Measurements from ENCODE around the gene ASPN. TPM values are rescaled to one million over a fixed set of nuclear protein-coding genes. Genes with fewer than 3 reads are reported as not detected.

The ASPN gene
- total RNA-seq, 4 donors from 2014 or later, result 29.5 to 160 (median 73.0) TPM

DNA sequence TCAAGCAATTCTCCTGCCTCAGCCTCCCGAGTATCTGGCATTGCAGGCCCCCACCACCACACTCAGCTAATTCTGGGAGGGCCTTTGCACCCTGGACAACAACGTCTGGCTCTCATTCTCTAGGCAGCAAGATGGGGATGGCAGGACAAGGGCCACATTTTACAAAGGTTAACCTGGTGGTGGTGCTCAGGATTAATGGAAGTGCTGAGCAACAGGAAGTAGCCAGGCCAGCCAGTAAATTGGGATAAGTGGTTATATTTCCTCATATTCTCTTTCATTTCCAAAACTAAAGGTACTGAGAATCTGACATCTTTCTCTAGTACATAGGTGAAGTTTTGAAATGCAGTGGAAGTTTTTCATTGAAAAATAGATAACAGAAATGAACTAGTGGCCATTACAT lies 24.7 kb upstream of the ASPN start:
- H3K36me3 ChIP-seq, result no peaks in the 10 kb centered on the region
- no peak for DNase-seq
- H3K4me3 ChIP-seq, result no peak overlapping the region
- peaks cover 3 to 8% of the 10 kb centered on the region in 2 donors for H3K4me1 ChIP-seq
- H3K27me3 ChIP-seq, result no peaks in the 10 kb centered on the region
- no peaks in the 10 kb centered on the region for H3K9me3 ChIP-seq
- H3K27ac ChIP-seq, result peak overlapping the region; percentile 72 to 90
- TF ChIP-seq POLR2A (IDR thresholded peaks at IDR 0.05), result no peak
- TF ChIP-seq, protein P1, sequence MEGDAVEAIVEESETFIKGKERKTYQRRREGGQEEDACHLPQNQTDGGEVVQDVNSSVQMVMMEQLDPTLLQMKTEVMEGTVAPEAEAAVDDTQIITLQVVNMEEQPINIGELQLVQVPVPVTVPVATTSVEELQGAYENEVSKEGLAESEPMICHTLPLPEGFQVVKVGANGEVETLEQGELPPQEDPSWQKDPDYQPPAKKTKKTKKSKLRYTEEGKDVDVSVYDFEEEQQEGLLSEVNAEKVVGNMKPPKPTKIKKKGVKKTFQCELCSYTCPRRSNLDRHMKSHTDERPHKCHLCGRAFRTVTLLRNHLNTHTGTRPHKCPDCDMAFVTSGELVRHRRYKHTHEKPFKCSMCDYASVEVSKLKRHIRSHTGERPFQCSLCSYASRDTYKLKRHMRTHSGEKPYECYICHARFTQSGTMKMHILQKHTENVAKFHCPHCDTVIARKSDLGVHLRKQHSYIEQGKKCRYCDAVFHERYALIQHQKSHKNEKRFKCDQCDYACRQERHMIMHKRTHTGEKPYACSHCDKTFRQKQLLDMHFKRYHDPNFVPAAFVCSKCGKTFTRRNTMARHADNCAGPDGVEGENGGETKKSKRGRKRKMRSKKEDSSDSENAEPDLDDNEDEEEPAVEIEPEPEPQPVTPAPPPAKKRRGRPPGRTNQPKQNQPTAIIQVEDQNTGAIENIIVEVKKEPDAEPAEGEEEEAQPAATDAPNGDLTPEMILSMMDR (IDR thresholded peaks at IDR 0.05), result peak in 1 of 4 experiments; percentile 11
- intact Hi-C loops (cut with DNase I; ENCODE audit: low total_unique reads), result no loop called here

DNA sequence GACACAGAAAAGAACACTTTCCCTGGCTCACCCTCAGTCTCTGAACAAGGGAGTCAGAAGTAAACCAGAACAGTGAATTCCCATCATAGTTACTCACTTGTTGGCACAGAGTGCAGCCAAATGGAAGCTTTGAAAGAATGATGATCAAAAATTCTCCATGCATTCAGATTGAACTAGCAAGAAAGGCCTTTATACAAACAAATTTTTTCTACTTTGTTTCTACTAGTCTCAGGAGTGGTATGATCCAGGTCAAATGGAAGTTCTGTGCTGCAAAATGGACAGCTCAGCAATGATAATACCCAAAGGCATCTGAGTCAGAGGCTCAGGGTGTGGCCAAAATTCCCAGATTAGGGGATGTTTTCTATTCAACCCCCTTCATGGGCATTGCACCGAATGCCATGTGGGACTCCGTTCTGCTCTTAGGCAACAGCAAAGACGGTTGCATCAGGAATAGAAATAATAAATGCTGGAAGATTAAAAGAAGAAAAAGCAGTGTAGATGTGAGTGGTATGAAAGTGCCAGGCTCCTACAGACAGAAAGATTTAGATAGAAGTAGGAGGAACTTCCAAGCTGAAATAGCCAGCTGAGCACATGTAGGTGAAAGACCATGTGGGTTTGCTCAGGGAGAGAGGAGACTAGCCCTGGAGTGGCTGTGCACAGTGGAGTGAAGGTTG lies 24.0 kb upstream of the ASPN start:
- H3K4me1 ChIP-seq, result peaks cover 3 to 8% of the 10 kb centered on the region in 2 donors
- no peak for TF ChIP-seq POLR2A (IDR thresholded peaks at IDR 0.05)
- TF ChIP-seq, protein P1 (IDR thresholded peaks at IDR 0.05), result no peak
- peak overlapping the region; percentile 72 to 90 for H3K27ac ChIP-seq
- no peaks in the 10 kb centered on the region for H3K36me3 ChIP-seq
- intact Hi-C loops (cut with DNase I; ENCODE audit: low total_unique reads), result no loop called here
- peak; percentile 56 to 58 for DNase-seq
- no peak overlapping the region for H3K4me3 ChIP-seq
- H3K27me3 ChIP-seq, result no peaks in the 10 kb centered on the region
- H3K9me3 ChIP-seq, result no peaks in the 10 kb centered on the region

DNA sequence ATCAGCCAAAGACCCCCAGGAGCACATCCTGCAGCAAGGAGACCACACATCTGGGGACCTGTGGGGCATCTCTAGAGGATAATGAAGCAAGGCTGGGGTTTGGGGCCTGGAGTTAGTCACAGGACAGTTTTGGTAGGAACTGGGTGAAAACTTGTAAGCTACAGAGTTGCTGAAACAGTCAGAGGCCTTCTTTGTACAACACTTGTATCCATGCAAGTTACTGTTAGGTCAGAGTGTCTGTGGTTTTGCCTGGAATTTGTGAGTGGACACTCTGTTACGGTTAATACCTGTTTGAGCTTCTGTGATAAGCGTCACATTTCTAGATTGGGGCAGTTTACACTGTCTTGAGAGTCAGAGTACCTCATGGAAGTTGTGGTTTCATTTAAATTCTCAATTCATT lies 22.6 kb upstream of the ASPN start:
- Histone ChIP-seq H3K9me3 (no peaks in the 10 kb centered on the region), H3K27ac (peak overlapping the region; percentile 72 to 90), H3K27me3 (no peaks in the 10 kb centered on the region), H3K4me1 (peaks cover 3 to 8% of the 10 kb centered on the region in 2 donors), H3K36me3 (no peaks in the 10 kb centered on the region), H3K4me3 (no peak overlapping the region)
- no peak for DNase-seq
- intact Hi-C loops (cut with DNase I; ENCODE audit: low total_unique reads), result no loop called here
- TF ChIP-seq, protein P1 (IDR thresholded peaks at IDR 0.05), result no peak
- TF ChIP-seq POLR2A (IDR thresholded peaks at IDR 0.05), result no peak

DNA sequence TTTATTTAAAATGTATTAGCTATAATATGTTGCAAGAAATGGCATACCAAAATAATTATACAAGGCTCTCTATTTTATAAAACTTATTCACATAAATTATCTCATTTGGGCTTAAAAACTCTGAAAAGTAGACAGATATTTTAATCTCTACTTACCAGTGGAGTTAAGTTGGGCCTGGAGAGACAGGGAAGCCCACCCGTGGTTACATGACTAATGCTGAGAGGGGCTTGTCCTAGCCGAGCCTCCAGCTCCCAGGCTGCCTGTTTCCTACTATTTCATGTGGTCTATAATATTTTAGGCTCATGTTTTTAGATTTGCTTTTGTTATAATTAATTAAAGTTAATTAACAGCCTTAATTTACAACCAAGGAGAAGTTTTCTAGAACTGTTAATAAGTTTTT lies 20.9 kb upstream of the ASPN start:
- H3K4me1 ChIP-seq, result peaks cover 3 to 7% of the 10 kb centered on the region in 2 donors
- H3K27me3 ChIP-seq, result no peaks in the 10 kb centered on the region
- DNase-seq, result no peak
- intact Hi-C loops (cut with DNase I; ENCODE audit: low total_unique reads), result no loop called here
- H3K4me3 ChIP-seq, result no peak overlapping the region
- peak overlapping the region in 1 of 2 donors; percentile 37 for H3K27ac ChIP-seq
- H3K9me3 ChIP-seq, result no peaks in the 10 kb centered on the region
- TF ChIP-seq POLR2A (IDR thresholded peaks at IDR 0.05), result no peak
- TF ChIP-seq, protein P1 (IDR thresholded peaks at IDR 0.05), result no peak
- no peaks in the 10 kb centered on the region for H3K36me3 ChIP-seq

DNA sequence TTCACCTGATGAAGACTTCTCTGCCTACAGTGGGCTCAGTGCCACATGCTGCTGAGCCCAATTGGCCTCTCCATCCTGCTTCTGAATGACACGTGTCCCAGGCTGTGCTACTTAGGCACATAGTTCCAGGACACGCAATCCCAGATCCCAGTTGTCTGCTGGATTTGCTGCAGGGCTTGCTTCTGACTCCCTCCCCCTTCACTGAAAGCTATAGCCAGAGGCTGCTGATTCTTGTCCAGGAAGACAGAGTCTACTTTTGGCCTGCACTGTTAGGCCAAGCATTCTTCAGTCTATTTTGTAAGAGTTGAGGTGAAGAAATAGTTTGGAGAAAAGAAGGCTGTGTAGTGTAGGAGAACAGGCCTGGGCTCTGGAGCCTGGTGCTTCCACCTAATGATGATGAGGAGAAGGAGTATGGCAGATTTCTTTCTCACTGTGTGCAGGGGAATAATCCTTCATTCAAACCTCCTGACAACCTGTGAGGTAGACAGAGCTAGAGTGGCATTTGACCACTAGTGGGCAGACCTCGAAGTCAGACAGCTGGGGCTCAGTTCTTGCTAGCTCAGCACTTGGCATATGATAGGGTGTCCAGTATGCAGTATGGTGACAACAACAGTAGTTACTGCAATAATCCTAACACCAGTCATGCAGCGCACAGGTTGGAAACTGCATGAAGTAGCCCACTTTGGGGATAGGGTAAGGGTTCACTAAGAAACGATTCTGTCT lies 19.5 kb upstream of the ASPN start:
- peaks cover 0 to 3% of the 10 kb centered on the region in 2 donors for H3K4me1 ChIP-seq
- intact Hi-C loops (cut with DNase I; ENCODE audit: low total_unique reads), result no loop called here
- H3K9me3 ChIP-seq, result no peaks in the 10 kb centered on the region
- peak; percentile 67 to 72 for DNase-seq
- H3K27ac ChIP-seq, result peak overlapping the region; percentile 30 to 68
- TF ChIP-seq, protein P1 (IDR thresholded peaks at IDR 0.05), result peak in 2 of 4 experiments; percentile 12 to 16
- TF ChIP-seq POLR2A (IDR thresholded peaks at IDR 0.05), result no peak
- no peaks in the 10 kb centered on the region for H3K36me3 ChIP-seq
- no peak overlapping the region for H3K4me3 ChIP-seq
- no peaks in the 10 kb centered on the region for H3K27me3 ChIP-seq

Data from uterus (tissue), 4 donors.